CD14-positive monocyte (primary cell): ENCODE results near the gene RHOC. TPM values are rescaled to one million over a fixed set of nuclear protein-coding genes. Genes with fewer than 3 reads are reported as not detected.
A peak's percentile ranks its signal among the peaks of the same experiment; 100 is the strongest.

ENCODE experiments used
- DNase-seq, 3 donors: peaks; one replicate each; pipeline ENCODE4 v3.0.0-alpha.2; 2011 to 2022
- H2AFZ ChIP-seq: 2 replicates; pipeline ENCODE4 v1.6.0; 2012; ENCODE audit warnings: mild to moderate bottlenecking, low read depth, low read length, inconsistent platforms; ENCODE audit not compliant: insufficient read depth, poor library complexity, severe bottlenecking
- H3K27ac ChIP-seq, 2 donors: 1 replicate in 1 of 2; 2 replicates in 1 of 2; pipeline ENCODE4 v1.5.1; 2012 to 2013; ENCODE audit warnings: low read length in 2 of 2, control low read depth in 1 of 2, inconsistent platforms in 1 of 2, low read depth in 1 of 2, mild to moderate bottlenecking in 1 of 2
- H3K27me3 ChIP-seq, 2 donors: one replicate each; pipeline versions ENCODE4 v1.6.0 to v1.6.1; 2011 to 2013; ENCODE audit warnings: low read length in 2 of 2; ENCODE audit not compliant: control insufficient read depth in 2 of 2, insufficient read depth in 2 of 2
- H3K36me3 ChIP-seq, 2 donors: replicated peaks in 1 of 2; 1 replicate in 1 of 2; 2 replicates in 1 of 2; pipeline versions ENCODE4 v1.5.1 to v1.6.1; 2012 to 2013; ENCODE audit warnings: low read length in 2 of 2, control low read depth in 1 of 2, inconsistent platforms in 1 of 2, mild to moderate bottlenecking in 1 of 2; ENCODE audit not compliant: insufficient read depth in 2 of 2, control insufficient read depth in 1 of 2
- H3K4me1 ChIP-seq, 2 donors: 1 replicate in 1 of 2; 2 replicates in 1 of 2; pipeline versions ENCODE4 v1.5.1 to v1.6.1; 2012 to 2013; ENCODE audit warnings: low read length in 2 of 2, control low read depth in 1 of 2, inconsistent platforms in 1 of 2, mild to moderate bottlenecking in 1 of 2, moderate library complexity in 1 of 2; ENCODE audit not compliant: insufficient read depth in 2 of 2, control insufficient read depth in 1 of 2
- H3K4me2 ChIP-seq: replicated peaks from 2 replicates; pipeline ENCODE3; 2012; ENCODE audit warnings: low read length, moderate library complexity, mild to moderate bottlenecking; ENCODE audit not compliant: poor library complexity, severe bottlenecking; ENCODE audit errors: extremely low read depth
- H3K4me3 ChIP-seq, 3 experiments: fragments of 200-600 bp in 1 of 3; sonication (generic) in 1 of 3; replicated peaks in 1 of 3; 1 replicate in 2 of 3; 2 replicates in 1 of 3; pipeline ENCODE4 v1.5.1; 2011 to 2013; ENCODE audit warnings: low read length in 3 of 3, mild to moderate bottlenecking in 3 of 3, control low read depth in 2 of 3, low read depth in 2 of 3, inconsistent platforms in 1 of 3, moderate library complexity in 1 of 3
- H3K79me2 ChIP-seq: 2 replicates; pipeline ENCODE4 v1.6.0; 2012; ENCODE audit warnings: mild to moderate bottlenecking, control low read depth, inconsistent platforms, low read length, moderate library complexity; ENCODE audit not compliant: insufficient read depth
- H3K9ac ChIP-seq: 2 replicates; pipeline ENCODE4 v1.6.0; 2017; ENCODE audit warnings: low read length, mild to moderate bottlenecking; ENCODE audit not compliant: insufficient read depth, poor library complexity, severe bottlenecking
- H3K9me3 ChIP-seq, 2 donors: replicated peaks in 1 of 2; 1 replicate in 1 of 2; 2 replicates in 1 of 2; pipeline versions ENCODE4 v1.5.1 to v1.6.1; 2012 to 2013; ENCODE audit warnings: low read length in 2 of 2, control low read depth in 1 of 2; ENCODE audit not compliant: control insufficient read depth in 1 of 2, insufficient read depth in 1 of 2
- H4K20me1 ChIP-seq: 2 replicates; pipeline ENCODE4 v1.6.0; 2012; ENCODE audit warnings: mild to moderate bottlenecking, low read length, control low read depth, moderate library complexity; ENCODE audit not compliant: insufficient read depth
- H3K27ac Mint-ChIP-seq, 7 donors: one replicate each; pipeline ENCODE4 v1.8.0; 2020; ENCODE audit warnings: mild to moderate bottlenecking in 7 of 7, mixed read lengths in 7 of 7, moderate library complexity in 6 of 7, inconsistent platforms in 2 of 7
- H3K27me3 Mint-ChIP-seq, 3 donors: one replicate each; pipeline ENCODE4 v1.8.0; 2021 to 2022; ENCODE audit warnings: low read depth in 3 of 3, mild to moderate bottlenecking in 3 of 3, mixed read lengths in 3 of 3, moderate library complexity in 3 of 3, inconsistent platforms in 1 of 3
- H3K36me3 Mint-ChIP-seq, 2 donors: one replicate each; pipeline ENCODE4 v1.8.0; 2020; ENCODE audit warnings: mixed read lengths in 2 of 2, inconsistent platforms in 1 of 2, mild to moderate bottlenecking in 1 of 2
- H3K4me1 Mint-ChIP-seq: one replicate; pipeline ENCODE4 v1.8.0; 2020; ENCODE audit warnings: mild to moderate bottlenecking, mixed read lengths
- H3K4me3 Mint-ChIP-seq, 2 donors: one replicate each; pipeline ENCODE4 v1.8.0; 2020; ENCODE audit warnings: mild to moderate bottlenecking in 2 of 2, mixed read lengths in 2 of 2, moderate library complexity in 1 of 2
- H3K9me3 Mint-ChIP-seq, 7 donors: one replicate each; pipeline ENCODE4 v1.8.0; 2020 to 2022; ENCODE audit warnings: mixed read lengths in 7 of 7, mild to moderate bottlenecking in 6 of 7, moderate library complexity in 6 of 7, inconsistent platforms in 2 of 7
- CTCF ChIP-seq: fragments of 200-600 bp; IDR thresholded peaks from one replicate; pipeline ENCODE4 v1.8.0; 2022; ENCODE audit warnings: antibody characterized with exemption, mild to moderate bottlenecking
- WGBS: methylation state at CpG from one replicate; pipeline ENCODE4 v1.1.5; 2013; ENCODE audit warnings: missing lambda C conversion rate; ENCODE audit not compliant: insufficient coverage; 5-methylcytosine and 5-hydroxymethylcytosine counted together
- intact Hi-C, 2 donors: fragments of 100-400 bp; cut with micrococcal nuclease; formaldehyde crosslinking; loops; one replicate each; pipeline versions ENCODE4 v1.15.0 to v1.15.1; 2023
- polyA plus RNA-seq, 3 donors: library from polyadenylated mRNA; depleted of rRNA in 1 of 3; unstranded in 2 of 3; stranded (reverse) in 1 of 3; fragments of 300-500 nt in 2 of 3; fragments of >200 nt in 1 of 3; fragmentation: Illumina TruSeq in 2 of 3; gene quantifications; 1 replicate in 2 of 3; 2 replicates in 1 of 3; pipeline ENCODE4 v1.2.3, GENCODE V29; 2012 to 2021

The RHOC gene
- polyA plus RNA-seq, 3 donors, result 78.9 to 119 (median 91.5) TPM

DNA sequence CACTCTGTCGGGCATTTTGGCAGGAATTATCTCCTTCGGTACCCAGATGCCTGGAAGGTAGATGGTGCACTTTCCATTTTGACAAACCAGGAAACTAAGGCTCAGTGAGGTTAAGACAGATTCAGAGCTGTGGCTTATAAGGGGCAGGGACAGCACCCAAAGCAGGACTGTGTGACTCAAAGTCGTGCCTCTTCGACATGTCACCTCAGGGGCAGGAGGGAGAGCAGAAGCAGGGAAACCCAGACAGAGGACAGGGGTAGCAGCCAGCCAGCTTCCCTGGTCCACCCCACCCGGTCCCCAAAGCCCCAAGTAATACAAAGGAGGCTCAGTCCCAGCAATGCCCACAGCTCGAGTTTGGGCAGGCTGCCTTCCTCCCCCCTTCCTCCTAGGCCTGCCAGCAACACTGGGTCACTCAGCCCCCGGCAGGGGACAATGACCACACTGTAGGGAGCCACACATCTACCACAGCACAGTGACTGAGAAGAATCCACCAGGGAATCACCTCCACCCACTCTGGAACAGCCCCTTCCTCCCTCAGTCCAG lies 2.5 kb downstream of the RHOC start:
- Histone ChIP-seq H3K27me3 (peaks cover 0 to 31% of the 10 kb centered on the region in 2 donors), H3K27ac (no peak overlapping the region), H3K4me3 (peak overlapping the region in 1 of 3 experiments; percentile 79), H3K9ac (no peak overlapping the region), H3K36me3 (no peaks in the 10 kb centered on the region), H3K4me2 (peak overlapping the region; percentile 90), H3K9me3 (no peaks in the 10 kb centered on the region), H4K20me1 (no peaks in the 10 kb centered on the region), H3K79me2 (no peaks in the 10 kb centered on the region), H2AFZ (no peak overlapping the region), H3K4me1 (peaks cover 52 to 64% of the 10 kb centered on the region in 2 donors)
- peaks cover 18 to 47% (median 29%) of the 10 kb centered on the region in 3 donors for H3K27me3 Mint-ChIP-seq
- 61% methylated on average over 7 of the region's 7 CpGs for WGBS
- peak overlapping the region in 3 of 7 donors; percentile 51 to 77 (median 54) for H3K27ac Mint-ChIP-seq
- intact Hi-C loops, result loop anchor here (5.0 to 10.0 kb wide), 3 partner anchors 200 to 340 kb away; partner anchors contain the start of gene WNT2B (in 1 of the 2)
- peaks cover 0 to 2% (median 0%) of the 10 kb centered on the region in 7 donors for H3K9me3 Mint-ChIP-seq
- peaks cover 9 to 16% of the 10 kb centered on the region in 2 donors for H3K36me3 Mint-ChIP-seq
- TF ChIP-seq CTCF, result no peak
- no peak for DNase-seq
- peak overlapping the region; percentile 76 to 89 for H3K4me3 Mint-ChIP-seq
- peaks cover 62% of the 10 kb centered on the region for H3K4me1 Mint-ChIP-seq

DNA sequence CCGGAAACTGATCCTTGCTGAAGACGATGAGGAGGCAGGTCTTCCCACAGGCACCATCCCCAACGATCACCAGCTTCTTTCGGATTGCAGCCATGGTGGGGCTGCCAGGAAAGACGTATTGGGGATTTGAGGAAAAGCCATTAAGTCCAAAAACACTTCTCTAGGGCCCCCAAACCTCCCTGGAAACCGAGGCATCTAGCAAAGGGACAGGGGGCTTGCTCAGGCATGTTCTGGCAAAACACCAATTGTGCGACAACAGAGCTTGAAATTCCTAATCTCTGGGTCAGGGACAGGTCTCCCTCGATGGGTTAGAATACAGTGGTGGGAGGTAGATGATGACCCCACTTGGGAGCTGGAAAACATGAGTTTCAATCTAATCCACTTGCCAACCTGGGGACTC lies 3.2 kb downstream of the RHOC start:
- Histone ChIP-seq H3K27me3 (peaks cover 0 to 31% of the 10 kb centered on the region in 2 donors), H3K4me2 (no peak overlapping the region), H3K4me3 (no peak overlapping the region), H3K9ac (no peak overlapping the region), H3K9me3 (no peaks in the 10 kb centered on the region), H3K36me3 (peaks cover 0 to 3% of the 10 kb centered on the region in 2 donors), H4K20me1 (no peaks in the 10 kb centered on the region), H3K79me2 (no peaks in the 10 kb centered on the region), H3K4me1 (peaks cover 53 to 64% of the 10 kb centered on the region in 2 donors), H3K27ac (no peak overlapping the region), H2AFZ (no peak overlapping the region)
- 100% methylated on average over 2 of the region's 8 CpGs for WGBS
- Mint-ChIP-seq H3K27me3 (peaks cover 16 to 43% (median 25%) of the 10 kb centered on the region in 3 donors), H3K36me3 (peaks cover 10 to 22% of the 10 kb centered on the region in 2 donors), H3K27ac (no peak overlapping the region), H3K4me3 (no peak overlapping the region), H3K4me1 (peaks cover 64% of the 10 kb centered on the region), H3K9me3 (peaks cover 0 to 2% (median 0%) of the 10 kb centered on the region in 7 donors)
- DNase-seq, result no peak
- no peak for TF ChIP-seq CTCF
- intact Hi-C loops, result loop anchor here (5.0 to 10.0 kb wide), 3 partner anchors 199 to 341 kb away; partner anchors contain the start of gene WNT2B (in 1 of the 2)
